Bronchial smooth muscle cell (primary cell): Measurements from ENCODE around the gene ADAMTS16. TPM values are rescaled to one million over a fixed set of nuclear protein-coding genes. Genes with fewer than 3 reads are reported as not detected.

Source experiments
- total RNA-seq: library from RNA; depleted of rRNA; stranded (reverse); fragments of >200 nt; gene quantifications from 2 replicates; pipeline ENCODE4 v1.2.1, GENCODE V29; 2014

The ADAMTS16 gene
- total RNA-seq, result 0.16 TPM in 1 of 2 replicates, not detected in the other

GRCh38 chr5:5139777-5140478 is at the start of gene ADAMTS16:
ADAMTS16 (plus strand) TSS chr5:5140330; CDS start chr5:5140468, 138 bp downstream.

